Osteoblast (primary cell): Measurements from ENCODE around the gene ZNF398. TPM values are rescaled to one million over a fixed set of nuclear protein-coding genes. Genes with fewer than 3 reads are reported as not detected.

Experiments used
- DNase-seq: peaks from one replicate; pipeline ENCODE4 v3.0.0; 2011; ENCODE audit warnings: low spot score, mixed read lengths; ENCODE audit not compliant: insufficient read length; ENCODE audit errors: missing footprints
- H2AFZ ChIP-seq: 2 replicates; pipeline ENCODE4 v1.6.0; 2011; ENCODE audit warnings: mild to moderate bottlenecking, low read length
- H3K27ac ChIP-seq: 2 replicates; pipeline ENCODE4 v1.5.1; 2011; ENCODE audit warnings: mild to moderate bottlenecking, low read depth, low read length, moderate library complexity
- H3K27me3 ChIP-seq: 2 replicates; pipeline ENCODE4 v1.6.0; 2012; ENCODE audit warnings: mild to moderate bottlenecking, control low read depth, inconsistent platforms, low read length, moderate library complexity; ENCODE audit not compliant: insufficient read depth
- H3K36me3 ChIP-seq: 2 replicates; pipeline ENCODE4 v1.5.1; 2011; ENCODE audit warnings: mild to moderate bottlenecking, low read length, control low read depth, moderate library complexity; ENCODE audit not compliant: insufficient read depth
- H3K4me1 ChIP-seq: 2 replicates; pipeline ENCODE4 v1.5.1; 2011; ENCODE audit warnings: mild to moderate bottlenecking, low read length, control low read depth, moderate library complexity; ENCODE audit not compliant: insufficient read depth
- H3K4me2 ChIP-seq: 2 replicates; pipeline ENCODE4 v1.6.0; 2011; ENCODE audit warnings: mild to moderate bottlenecking, low read length; ENCODE audit not compliant: insufficient read depth
- H3K4me3 ChIP-seq: fragments of 200-600 bp; sonication (generic); 3 replicates; pipeline ENCODE4 v1.5.1; 2012; ENCODE audit warnings: mild to moderate bottlenecking, low read length, inconsistent platforms; ENCODE audit not compliant: insufficient read depth
- H3K79me2 ChIP-seq: 2 replicates; pipeline ENCODE4 v1.6.0; 2012; ENCODE audit warnings: mild to moderate bottlenecking, low read length, control low read depth, inconsistent platforms; ENCODE audit not compliant: insufficient read depth
- H3K9me3 ChIP-seq: 2 replicates; pipeline ENCODE4 v1.5.1; 2011; ENCODE audit warnings: low read depth, low read length, control low read depth
- H4K20me1 ChIP-seq: 2 replicates; pipeline ENCODE4 v1.6.0; 2012; ENCODE audit warnings: mild to moderate bottlenecking, low read length, control low read depth; ENCODE audit not compliant: insufficient read depth
- total RNA-seq: library from RNA; depleted of rRNA; stranded (reverse); fragments of >200 nt; gene quantifications from 2 replicates; pipeline ENCODE4 v1.2.3, GENCODE V29; 2012
- TF ChIP-seq, protein P1 (sequence below): IDR thresholded peaks from 2 replicates; pipeline ENCODE4 v1.5.1; 2011; ENCODE audit warnings: mild to moderate bottlenecking, low read depth, low read length, moderate library complexity; ENCODE audit errors: extremely low read depth

Gene ZNF398
- total RNA-seq, 1 donor: 15.9 TPM

DNA sequence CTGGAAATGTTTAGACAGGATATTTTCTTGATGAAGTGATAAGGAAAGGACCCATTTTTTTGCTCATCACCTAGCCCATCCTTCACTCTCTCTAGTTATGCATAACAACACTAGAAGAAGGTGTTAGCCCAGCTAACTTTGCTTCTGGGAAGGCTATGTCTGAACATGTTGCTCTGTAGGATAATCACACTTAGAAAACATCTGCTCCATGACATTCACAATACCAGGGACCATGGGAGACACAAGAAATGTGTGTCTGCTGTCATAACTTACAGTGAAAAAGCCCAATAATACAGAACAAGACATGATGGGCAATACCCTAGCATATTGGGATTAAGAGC is 34.2 kb downstream of the ZNF398 start:
- H4K20me1 ChIP-seq: no peaks in the 10 kb centered on the region
- no peak overlapping the region for H2AFZ ChIP-seq
- H3K9me3 ChIP-seq: no peaks in the 10 kb centered on the region
- DNase-seq: peak; percentile 47
- H3K79me2 ChIP-seq: no peaks in the 10 kb centered on the region
- no peaks in the 10 kb centered on the region for H3K27me3 ChIP-seq
- no peak overlapping the region for H3K27ac ChIP-seq
- no peaks in the 10 kb centered on the region for H3K4me1 ChIP-seq
- no peak overlapping the region for H3K4me2 ChIP-seq
- no peak overlapping the region for H3K4me3 ChIP-seq
- peaks cover 56% of the 10 kb centered on the region for H3K36me3 ChIP-seq
- TF ChIP-seq, protein P1, sequence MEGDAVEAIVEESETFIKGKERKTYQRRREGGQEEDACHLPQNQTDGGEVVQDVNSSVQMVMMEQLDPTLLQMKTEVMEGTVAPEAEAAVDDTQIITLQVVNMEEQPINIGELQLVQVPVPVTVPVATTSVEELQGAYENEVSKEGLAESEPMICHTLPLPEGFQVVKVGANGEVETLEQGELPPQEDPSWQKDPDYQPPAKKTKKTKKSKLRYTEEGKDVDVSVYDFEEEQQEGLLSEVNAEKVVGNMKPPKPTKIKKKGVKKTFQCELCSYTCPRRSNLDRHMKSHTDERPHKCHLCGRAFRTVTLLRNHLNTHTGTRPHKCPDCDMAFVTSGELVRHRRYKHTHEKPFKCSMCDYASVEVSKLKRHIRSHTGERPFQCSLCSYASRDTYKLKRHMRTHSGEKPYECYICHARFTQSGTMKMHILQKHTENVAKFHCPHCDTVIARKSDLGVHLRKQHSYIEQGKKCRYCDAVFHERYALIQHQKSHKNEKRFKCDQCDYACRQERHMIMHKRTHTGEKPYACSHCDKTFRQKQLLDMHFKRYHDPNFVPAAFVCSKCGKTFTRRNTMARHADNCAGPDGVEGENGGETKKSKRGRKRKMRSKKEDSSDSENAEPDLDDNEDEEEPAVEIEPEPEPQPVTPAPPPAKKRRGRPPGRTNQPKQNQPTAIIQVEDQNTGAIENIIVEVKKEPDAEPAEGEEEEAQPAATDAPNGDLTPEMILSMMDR: no peak

DNA sequence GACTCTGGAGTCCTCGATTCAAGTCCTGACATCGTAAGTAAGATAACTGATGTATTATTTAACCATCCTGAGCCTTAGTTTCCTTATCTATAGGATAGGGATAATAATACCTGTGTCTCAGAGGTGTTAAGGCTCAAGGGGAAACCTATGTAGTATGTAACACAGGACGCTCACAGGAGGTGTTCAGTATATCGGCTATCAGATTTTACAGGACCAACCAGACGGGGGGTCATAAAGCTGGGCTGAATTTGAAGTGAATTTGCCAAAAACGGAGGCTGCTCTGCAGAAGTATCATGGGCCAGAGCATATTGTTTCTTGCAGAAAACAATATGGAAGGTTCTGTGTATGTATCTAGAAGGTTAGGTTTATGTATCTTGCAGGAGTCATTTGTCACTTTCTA is 37.0 kb downstream of the ZNF398 start:
- Histone ChIP-seq H3K4me1 (no peaks in the 10 kb centered on the region), H3K4me2 (no peak overlapping the region), H2AFZ (no peak overlapping the region), H3K27me3 (no peaks in the 10 kb centered on the region), H3K79me2 (no peaks in the 10 kb centered on the region), H3K9me3 (no peaks in the 10 kb centered on the region), H3K27ac (no peak overlapping the region), H3K36me3 (peaks cover 31% of the 10 kb centered on the region), H4K20me1 (no peaks in the 10 kb centered on the region), H3K4me3 (no peak overlapping the region)
- peak; percentile 64 for DNase-seq
- TF ChIP-seq, protein P1: no peak

DNA sequence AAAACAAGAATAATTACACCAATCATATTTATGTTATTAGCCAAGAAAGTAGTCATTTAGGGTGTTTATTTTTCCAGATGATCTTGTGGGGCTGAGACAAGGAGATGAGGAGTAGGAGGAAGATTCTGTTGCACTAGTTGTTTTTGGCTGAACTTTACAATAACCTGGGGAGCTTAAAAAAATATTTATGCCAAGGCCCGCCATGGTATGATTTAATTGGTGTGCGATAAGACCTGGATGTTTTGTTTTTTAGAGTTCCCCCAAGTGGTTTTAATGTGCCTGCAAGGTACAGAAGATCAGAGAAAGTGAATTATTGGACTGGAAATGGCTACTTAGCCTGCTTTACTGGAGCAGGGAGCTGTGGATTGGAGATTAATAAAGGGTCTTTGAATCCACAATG is 41.0 kb downstream of the ZNF398 start:
- Histone ChIP-seq H3K27me3 (peaks cover 7% of the 10 kb centered on the region), H3K36me3 (no peaks in the 10 kb centered on the region), H4K20me1 (no peaks in the 10 kb centered on the region), H2AFZ (no peak overlapping the region), H3K4me2 (peak overlapping the region; percentile 52), H3K27ac (no peak overlapping the region), H3K9me3 (no peaks in the 10 kb centered on the region), H3K4me3 (no peak overlapping the region), H3K79me2 (no peaks in the 10 kb centered on the region), H3K4me1 (no peaks in the 10 kb centered on the region)
- no peak for DNase-seq
- TF ChIP-seq, protein P1: no peak

DNA sequence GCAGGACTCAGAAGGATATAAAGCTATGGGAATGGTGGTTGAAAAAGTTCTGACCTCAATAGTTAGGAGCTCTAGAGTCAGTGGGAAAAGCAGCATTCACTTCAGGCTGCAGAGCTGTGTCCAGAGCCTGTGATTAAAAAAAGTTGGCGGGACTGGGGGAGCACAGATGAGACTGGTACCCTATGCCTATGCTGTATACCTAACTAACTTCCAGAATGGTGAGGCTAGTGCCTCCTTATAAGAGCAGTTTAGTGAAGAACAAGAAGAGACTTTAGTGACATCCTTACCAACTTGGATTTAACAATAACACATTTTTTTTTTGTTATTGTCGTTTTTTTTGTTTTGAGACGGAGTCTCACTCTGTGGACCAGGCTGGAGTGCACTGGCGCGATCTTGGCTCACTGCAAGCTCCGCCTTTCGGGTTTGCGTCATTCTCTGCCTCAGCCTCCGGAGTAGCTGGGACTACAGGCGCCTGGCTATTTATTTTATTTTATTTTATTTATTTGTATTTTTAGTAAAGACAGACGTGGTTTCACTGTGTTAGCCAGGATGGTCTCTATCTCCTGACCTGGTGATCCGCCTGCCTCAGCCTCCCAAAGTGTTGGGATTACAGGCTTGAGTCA is 41.5 kb downstream of the ZNF398 start:
- no peaks in the 10 kb centered on the region for H3K4me1 ChIP-seq
- H3K27ac ChIP-seq: no peak overlapping the region
- TF ChIP-seq, protein P1: no peak
- peak overlapping the region; percentile 52 for H3K4me2 ChIP-seq
- no peak for DNase-seq
- H3K79me2 ChIP-seq: no peaks in the 10 kb centered on the region
- H4K20me1 ChIP-seq: no peaks in the 10 kb centered on the region
- no peak overlapping the region for H2AFZ ChIP-seq
- H3K27me3 ChIP-seq: peaks cover 7% of the 10 kb centered on the region
- H3K4me3 ChIP-seq: peak overlapping the region; percentile 30
- H3K9me3 ChIP-seq: no peaks in the 10 kb centered on the region
- H3K36me3 ChIP-seq: no peaks in the 10 kb centered on the region
